Mesenchymal stem cell (in vitro differentiated cells and primary cell): Measurements from ENCODE around the gene RBM8A.
A peak's percentile ranks its signal among the peaks of the same experiment; 100 is the strongest.
"Not testable (repeated sequence)": the region's sequence is repeated elsewhere in the genome, so short reads cannot be mapped to it uniquely, and the experiment has no call there.

ENCODE experiments used
- DNase-seq: peaks from one replicate; pipeline ENCODE4 v3.0.0-alpha.2; 2013
- H2AFZ ChIP-seq: one replicate; pipeline ENCODE4 v1.6.1; 2013; ENCODE audit warnings: low read depth, mild to moderate bottlenecking, control low read depth, inconsistent platforms, low read length, moderate library complexity
- H2AK5ac ChIP-seq: 2 replicates; pipeline ENCODE4 v1.6.1; 2013; ENCODE audit warnings: low read length, moderate library complexity, mild to moderate bottlenecking, inconsistent platforms; ENCODE audit not compliant: severe bottlenecking
- H2BK120ac ChIP-seq: one replicate; pipeline ENCODE4 v1.6.1; 2013; ENCODE audit warnings: low read depth, mild to moderate bottlenecking, inconsistent platforms, low read length, moderate library complexity
- H2BK12ac ChIP-seq, 2 experiments: one replicate each; pipeline ENCODE4 v1.6.1; 2013; ENCODE audit warnings: inconsistent platforms in 2 of 2, low read length in 2 of 2, mild to moderate bottlenecking in 2 of 2, moderate library complexity in 2 of 2, control low read depth in 1 of 2
- H2BK15ac ChIP-seq: one replicate; pipeline ENCODE4 v1.6.1; 2013; ENCODE audit warnings: mild to moderate bottlenecking, low read depth, inconsistent platforms; ENCODE audit not compliant: poor library complexity, severe bottlenecking
- H2BK5ac ChIP-seq: 2 replicates; pipeline ENCODE4 v1.6.1; 2013; ENCODE audit warnings: low read depth, mild to moderate bottlenecking, low read length, control low read depth, inconsistent platforms; ENCODE audit not compliant: poor library complexity, severe bottlenecking
- H3K14ac ChIP-seq, 2 experiments: one replicate each; pipeline ENCODE4 v1.6.1; 2013; ENCODE audit warnings: inconsistent platforms in 2 of 2, low read length in 2 of 2, control low read depth in 1 of 2, mild to moderate bottlenecking in 1 of 2, moderate library complexity in 1 of 2
- H3K18ac ChIP-seq, 2 experiments: one replicate each; pipeline ENCODE4 v1.6.1; 2013; ENCODE audit warnings: inconsistent platforms in 2 of 2, low read length in 2 of 2, control low read depth in 1 of 2, low read depth in 1 of 2, mild to moderate bottlenecking in 1 of 2
- H3K23ac ChIP-seq, 2 experiments: one replicate each; pipeline ENCODE4 v1.6.1; 2013; ENCODE audit warnings: inconsistent platforms in 2 of 2, low read length in 2 of 2, mild to moderate bottlenecking in 2 of 2, moderate library complexity in 2 of 2, control low read depth in 1 of 2
- H3K27ac ChIP-seq: 2 replicates; pipeline ENCODE4 v1.5.1; 2013; ENCODE audit warnings: mild to moderate bottlenecking, moderate library complexity, low read length, control low read depth, inconsistent platforms; ENCODE audit not compliant: poor library complexity, severe bottlenecking
- H3K27me3 ChIP-seq, 2 experiments: 2 replicates each; pipeline versions ENCODE4 v1.6.1 to v1.7.0; 2013; ENCODE audit warnings: low read length in 2 of 2, mild to moderate bottlenecking in 2 of 2, moderate library complexity in 2 of 2, control low read depth in 1 of 2, inconsistent platforms in 1 of 2; ENCODE audit not compliant: control insufficient read depth in 1 of 2, insufficient read depth in 1 of 2
- H3K36me3 ChIP-seq, 2 experiments: 2 replicates each; pipeline versions ENCODE4 v1.6.1 to v1.7.0; 2013; ENCODE audit warnings: low read length in 2 of 2, control low read depth in 1 of 2, inconsistent platforms in 1 of 2, low read depth in 1 of 2, mild to moderate bottlenecking in 1 of 2; ENCODE audit not compliant: insufficient read depth in 2 of 2, control insufficient read depth in 1 of 2
- H3K4ac ChIP-seq, 2 experiments: one replicate each; pipeline ENCODE4 v1.6.1; 2013; ENCODE audit warnings: inconsistent platforms in 2 of 2, low read length in 2 of 2, mild to moderate bottlenecking in 2 of 2, moderate library complexity in 2 of 2, control low read depth in 1 of 2, low read depth in 1 of 2
- H3K4me1 ChIP-seq: 2 replicates; pipeline ENCODE4 v1.6.1; 2013; ENCODE audit warnings: low read depth, low read length, control low read depth; ENCODE audit not compliant: control insufficient read depth, insufficient read depth
- H3K4me2 ChIP-seq: 2 replicates; pipeline ENCODE4 v1.6.1; 2013; ENCODE audit warnings: low read length, mild to moderate bottlenecking, inconsistent platforms; ENCODE audit not compliant: poor library complexity, severe bottlenecking
- H3K4me3 ChIP-seq, 2 experiments: 2 replicates each; pipeline versions ENCODE4 v1.5.1 to v1.7.0; 2013; ENCODE audit warnings: low read length in 2 of 2, mild to moderate bottlenecking in 2 of 2, control low read depth in 1 of 2, low read depth in 1 of 2; ENCODE audit not compliant: insufficient read depth in 1 of 2
- H3K79me1 ChIP-seq: replicated peaks from 2 replicates; pipeline ENCODE4 v1.6.1; 2013; ENCODE audit warnings: mild to moderate bottlenecking, control low read depth, low read length, inconsistent platforms; ENCODE audit not compliant: poor library complexity, severe bottlenecking
- H3K9ac ChIP-seq: 2 replicates; pipeline ENCODE4 v1.7.0; 2013; ENCODE audit warnings: mild to moderate bottlenecking, low read length, moderate library complexity
- H3K9me3 ChIP-seq: 2 replicates; pipeline ENCODE4 v1.7.0; 2013; ENCODE audit warnings: mild to moderate bottlenecking, low read length; ENCODE audit not compliant: control insufficient read depth
- H4K8ac ChIP-seq: one replicate; pipeline ENCODE4 v1.6.1; 2013; ENCODE audit warnings: inconsistent platforms, mild to moderate bottlenecking, low read length, moderate library complexity
- H4K91ac ChIP-seq: one replicate; pipeline ENCODE4 v1.6.1; 2013; ENCODE audit warnings: mild to moderate bottlenecking, low read length, inconsistent platforms
- WGBS: methylation state at CpG from one replicate; pipeline ENCODE4 v1.1.7; 2013; ENCODE audit warnings: mixed read lengths; 5-methylcytosine and 5-hydroxymethylcytosine counted together

RBM8A gene

GRCh38 chr1:145922266-145922665 is 5.0 kb downstream of the RBM8A start:
- no peak overlapping the region for H3K14ac ChIP-seq
- no peak overlapping the region for H2AK5ac ChIP-seq
- DNase-seq, result no peak
- H3K27me3 ChIP-seq, result no peaks in the 10 kb centered on the region
- no peak overlapping the region for H3K9ac ChIP-seq
- no peak overlapping the region for H3K4me2 ChIP-seq
- H2BK15ac ChIP-seq, result no peak overlapping the region
- H3K36me3 ChIP-seq, result peaks cover 6 to 26% of the 10 kb centered on the region in 2 experiments
- no peak overlapping the region for H4K91ac ChIP-seq
- no peak overlapping the region for H3K4me3 ChIP-seq
- no peak overlapping the region for H2BK5ac ChIP-seq
- 86% methylated on average over 1 of the region's 2 CpGs for WGBS
- H3K79me1 ChIP-seq, result peaks cover 16% of the 10 kb centered on the region
- H3K9me3 ChIP-seq, result no peaks in the 10 kb centered on the region
- no peak overlapping the region for H3K23ac ChIP-seq
- no peak overlapping the region for H3K27ac ChIP-seq
- no peak overlapping the region for H3K18ac ChIP-seq
- H3K4ac ChIP-seq, result no peak overlapping the region
- no peak overlapping the region for H2AFZ ChIP-seq
- peaks cover 17% of the 10 kb centered on the region for H3K4me1 ChIP-seq
- H2BK12ac ChIP-seq, result no peak overlapping the region
- H2BK120ac ChIP-seq, result no peak overlapping the region
- no peak overlapping the region for H4K8ac ChIP-seq

DNA sequence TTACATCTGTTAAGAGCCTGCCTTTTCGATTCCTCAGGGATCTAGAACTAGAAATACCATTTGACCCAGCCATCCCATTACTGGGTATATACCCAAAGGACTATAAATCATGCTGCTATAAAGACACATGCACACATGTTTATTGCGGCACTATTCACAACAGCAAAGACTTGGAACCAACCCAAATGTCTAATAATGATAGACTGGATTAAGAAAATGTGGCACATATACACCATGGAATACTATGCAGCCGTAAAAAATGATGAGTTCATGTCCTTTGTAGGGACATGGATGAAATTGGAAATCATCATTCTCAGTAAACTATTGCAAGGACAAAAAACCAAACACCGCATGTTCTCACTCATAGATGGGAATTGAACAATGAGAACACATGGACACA is 7.0 kb downstream of the RBM8A start:
- H2AFZ ChIP-seq, H3K18ac ChIP-seq, H2AK5ac ChIP-seq, H2BK12ac ChIP-seq, H3K14ac ChIP-seq, H4K8ac ChIP-seq, H2BK5ac ChIP-seq, H3K4me2 ChIP-seq, H3K27me3 ChIP-seq, DNase-seq, H3K23ac ChIP-seq, H2BK15ac ChIP-seq, H3K9me3 ChIP-seq, H2BK120ac ChIP-seq, H4K91ac ChIP-seq, H3K4ac ChIP-seq, H3K27ac ChIP-seq: not testable (repeated sequence)
- H3K4me3 ChIP-seq, result peak overlapping the region in 1 of 2 experiments; percentile 98
- peaks cover 2 to 32% of the 10 kb centered on the region in 2 experiments for H3K36me3 ChIP-seq
- peaks cover 13% of the 10 kb centered on the region for H3K79me1 ChIP-seq
- H3K9ac ChIP-seq, result peak overlapping the region; percentile 95
- peaks cover 17% of the 10 kb centered on the region for H3K4me1 ChIP-seq
- no CpG with 5 or more reads among the region's 4 CpGs for WGBS

DNA sequence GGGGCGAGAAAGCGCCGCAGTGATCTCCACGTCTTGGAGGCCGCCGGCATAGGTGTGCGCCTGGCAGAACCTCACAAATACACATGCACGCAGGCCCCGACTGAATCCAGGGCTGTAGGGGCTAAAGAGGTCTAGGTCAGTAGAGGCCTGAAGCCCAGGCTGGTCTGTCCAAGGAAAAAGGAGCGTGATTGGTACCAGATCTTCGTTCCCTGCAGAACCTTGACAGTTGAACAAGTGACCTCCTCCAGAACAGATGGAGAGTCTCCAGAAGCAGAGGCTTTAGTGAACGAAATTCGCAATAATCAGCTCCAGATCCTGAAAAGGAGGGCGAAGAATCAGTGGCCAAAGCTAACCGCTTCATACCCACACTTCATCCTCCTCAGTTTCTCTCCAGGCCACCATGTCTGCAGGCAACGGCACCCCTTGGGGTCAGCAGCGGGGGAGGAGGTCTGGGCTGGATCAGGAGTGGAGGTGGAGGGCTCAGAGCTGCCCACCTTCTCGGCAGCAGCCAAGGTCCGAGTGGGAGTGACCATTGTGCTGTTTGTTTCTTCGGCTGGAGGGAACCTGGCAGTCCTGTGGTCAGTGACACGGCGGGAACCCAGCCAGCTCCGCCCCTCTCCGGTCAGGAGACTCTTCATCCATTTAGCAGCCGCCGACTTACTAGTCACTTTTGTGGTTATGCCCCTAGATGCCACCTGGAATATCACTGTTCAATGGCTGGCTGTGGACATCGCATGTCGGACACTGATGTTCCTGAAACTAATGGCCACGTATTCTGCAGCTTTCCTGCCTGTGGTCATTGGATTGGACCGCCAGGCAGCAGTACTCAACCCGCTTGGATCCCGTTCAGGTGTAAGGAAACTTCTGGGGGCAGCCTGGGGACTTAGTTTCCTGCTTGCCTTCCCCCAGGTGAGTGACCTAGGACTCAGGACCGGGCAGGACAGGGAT is 8.0 kb downstream of the RBM8A start:
- Histone ChIP-seq H2BK5ac (no peak overlapping the region), H2AK5ac (peak overlapping the region; percentile 34), H3K9me3 (no peaks in the 10 kb centered on the region), H2BK12ac (peak overlapping the region; percentile 14 to 59), H2BK120ac (peak overlapping the region; percentile 54), H3K4me2 (peak overlapping the region; percentile 92), H3K27me3 (no peaks in the 10 kb centered on the region), H3K36me3 (peaks cover 2 to 40% of the 10 kb centered on the region in 2 experiments), H3K27ac (peak overlapping the region; percentile 98), H3K23ac (no peak overlapping the region), H3K9ac (peak overlapping the region; percentile 95), H3K79me1 (peaks cover 13% of the 10 kb centered on the region), H3K4me3 (peak overlapping the region; percentile 90 to 98), H3K4ac (peak overlapping the region; percentile 22 to 39), H3K14ac (no peak overlapping the region), H3K18ac (peak overlapping the region; percentile 79 to 97), H3K4me1 (peaks cover 17% of the 10 kb centered on the region), H4K91ac (peak overlapping the region; percentile 14), H2BK15ac (no peak overlapping the region), H4K8ac (peak overlapping the region; percentile 87), H2AFZ (peak overlapping the region; percentile 96)
- WGBS, result 2% methylated on average over 32 of the region's 33 CpGs
- peak; percentile 69 for DNase-seq
